Neural cell (in vitro differentiated cells): ENCODE measurements around the gene REEP5. TPM values are rescaled to one million over a fixed set of nuclear protein-coding genes. Genes with fewer than 3 reads are reported as not detected.
"Not testable (repeated sequence)": the region's sequence is repeated elsewhere in the genome, so short reads cannot be mapped to it uniquely, and the experiment has no call there.

Source experiments
- H2AFZ ChIP-seq: fragments of 200-600, 300-800 bp; sonication (generic), shearing (Covaris generic); 2 replicates; pipeline ENCODE4 v1.6.0; 2014; ENCODE audit warnings: low read depth, mild to moderate bottlenecking, antibody characterized with exemption, low read length, moderate library complexity
- H3F3A ChIP-seq: fragments of 200-600 bp; shearing (Covaris generic); 2 replicates; pipeline ENCODE4 v1.6.1; 2016; ENCODE audit warnings: mild to moderate bottlenecking, moderate library complexity, mixed read lengths, antibody characterized with exemption, low read length; ENCODE audit not compliant: insufficient read depth, poor library complexity, severe bottlenecking
- H3K27ac ChIP-seq: fragments of 200-600, 300-800 bp; sonication (generic), shearing (Covaris generic); 2 replicates; pipeline ENCODE4 v1.5.1; 2014; ENCODE audit warnings: mild to moderate bottlenecking, low read length, moderate library complexity
- H3K27me3 ChIP-seq: fragments of 300-800, 200-600 bp; sonication (generic), shearing (Covaris generic); 2 replicates; pipeline ENCODE4 v1.6.0; 2014; ENCODE audit warnings: mild to moderate bottlenecking, low read depth, low read length, moderate library complexity; ENCODE audit not compliant: insufficient read depth
- H3K36me3 ChIP-seq: fragments of 300-800, 200-600 bp; sonication (generic), shearing (Covaris generic); 2 replicates; pipeline ENCODE4 v1.5.1; 2014; ENCODE audit warnings: mild to moderate bottlenecking, antibody characterized with exemption, low read length, moderate library complexity; ENCODE audit not compliant: insufficient read depth
- H3K4me2 ChIP-seq: fragments of 300-800, 200-600 bp; sonication (generic), shearing (Covaris generic); 2 replicates; pipeline ENCODE4 v1.6.0; 2014; ENCODE audit warnings: mild to moderate bottlenecking, low read length
- H3K4me3 ChIP-seq: fragments of 300-800, 200-600 bp; sonication (generic), shearing (Covaris generic); 2 replicates; pipeline ENCODE4 v1.5.1; 2014; ENCODE audit warnings: mild to moderate bottlenecking, low read length, moderate library complexity
- H3K79me2 ChIP-seq: fragments of 200-600 bp; shearing (Covaris generic); replicated peaks from 2 replicates; pipeline ENCODE4 v1.6.0; 2014; ENCODE audit warnings: mild to moderate bottlenecking, low read length, moderate library complexity; ENCODE audit not compliant: insufficient read depth
- H3K9ac ChIP-seq: fragments of 300-800, 200-600 bp; sonication (generic), shearing (Covaris generic); 2 replicates; pipeline ENCODE4 v1.6.1; 2016; ENCODE audit warnings: mild to moderate bottlenecking, low read length, mixed read lengths
- H3K9me2 ChIP-seq: fragments of 200-600 bp; shearing (Covaris generic); 2 replicates; pipeline ENCODE4 v1.6.1; 2016; ENCODE audit warnings: mild to moderate bottlenecking, low read length, mixed read lengths; ENCODE audit not compliant: insufficient read depth
- H3K9me3 ChIP-seq: fragments of 200-600, 300-800 bp; sonication (generic), shearing (Covaris generic); 2 replicates; pipeline ENCODE4 v1.6.1; 2016; ENCODE audit warnings: mild to moderate bottlenecking, mixed run types, low read length, moderate library complexity, mixed read lengths
- H4K20me1 ChIP-seq: fragments of 200-600 bp; shearing (Covaris generic); 2 replicates; pipeline ENCODE4 v1.6.1; 2016; ENCODE audit warnings: mild to moderate bottlenecking, mixed run types; ENCODE audit not compliant: insufficient read depth
- EP300 ChIP-seq: fragments of 450-650 bp; conservative IDR thresholded peaks from 2 replicates; pipeline ENCODE4 v1.6.1; 2014; ENCODE audit warnings: antibody characterized with exemption, mild to moderate bottlenecking, moderate library complexity; ENCODE audit not compliant: poor library complexity, severe bottlenecking
- EZH2 ChIP-seq: fragments of 200-600, 300-800 bp; shearing (Covaris generic), sonication (generic); IDR thresholded peaks from 2 replicates; pipeline ENCODE4 v1.6.1; 2014; ENCODE audit warnings: antibody characterized with exemption, low read length, borderline replicate concordance, mild to moderate bottlenecking; ENCODE audit not compliant: insufficient read depth, poor library complexity, severe bottlenecking
- MXI1 ChIP-seq: fragments of 450-650 bp; conservative IDR thresholded peaks from 2 replicates; pipeline ENCODE4 v1.6.1; 2014; ENCODE audit warnings: antibody characterized with exemption, mild to moderate bottlenecking; ENCODE audit not compliant: poor library complexity, severe bottlenecking
- POLR2AphosphoS5 ChIP-seq: IDR thresholded peaks from 2 replicates; pipeline ENCODE4 v1.6.1; 2012
- RAD21 ChIP-seq: fragments of 450-650 bp; conservative IDR thresholded peaks from 2 replicates; pipeline ENCODE4 v1.6.1; 2014; ENCODE audit warnings: antibody characterized with exemption, mild to moderate bottlenecking, moderate library complexity
- SMC3 ChIP-seq: fragments of 450-650 bp; conservative IDR thresholded peaks from 2 replicates; pipeline ENCODE4 v1.6.1; 2014; ENCODE audit warnings: antibody characterized with exemption, mild to moderate bottlenecking, moderate library complexity; ENCODE audit not compliant: poor library complexity
- TAF1 ChIP-seq: IDR thresholded peaks from 2 replicates; pipeline ENCODE4 v1.6.1; 2012; ENCODE audit warnings: low read depth
- polyA plus RNA-seq: library from polyadenylated mRNA; depleted of rRNA; stranded (reverse); fragments of >200 nt; gene quantifications from 2 replicates; pipeline ENCODE4 v1.2.3, GENCODE V29; 2014
- TF ChIP-seq, protein P1 (sequence below): fragments of 450-650 bp; IDR thresholded peaks from 2 replicates; pipeline ENCODE4 v1.5.1; 2014; ENCODE audit warnings: antibody characterized with exemption, mild to moderate bottlenecking, moderate library complexity; ENCODE audit not compliant: poor library complexity, severe bottlenecking
- TF ChIP-seq, protein P2 (sequence below): IDR thresholded peaks from 2 replicates; pipeline ENCODE4 v1.6.1; 2012; ENCODE audit warnings: borderline replicate concordance

The REEP5 gene
- polyA plus RNA-seq, 1 donor from 2014 or later: 51.6 TPM

DNA sequence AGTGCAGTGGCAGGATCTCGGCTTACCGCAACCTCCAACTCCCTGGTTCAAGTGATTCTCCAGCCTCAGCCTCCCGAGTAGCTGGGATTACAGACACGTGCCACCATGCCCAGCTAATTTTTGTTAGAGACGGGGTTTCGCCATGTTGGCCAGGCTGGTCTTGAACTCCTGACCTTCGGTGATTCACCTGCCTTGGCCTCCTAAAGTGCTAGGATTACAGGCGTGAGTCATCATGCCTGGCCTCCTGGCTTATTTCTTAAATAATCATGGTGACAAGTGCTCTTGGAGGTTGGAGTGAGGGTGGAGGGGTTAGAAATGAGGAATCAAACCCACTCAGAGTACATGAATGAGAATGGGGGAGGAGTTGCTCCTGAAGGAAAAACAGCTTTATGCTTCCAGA lies 37.8 kb upstream of the REEP5 start:
- H4K20me1 ChIP-seq, H3K27ac ChIP-seq, H3K4me2 ChIP-seq, H3K9ac ChIP-seq, H3K9me2 ChIP-seq, H3K36me3 ChIP-seq, H3K9me3 ChIP-seq, H3K27me3 ChIP-seq, H3F3A ChIP-seq, H3K4me3 ChIP-seq, H3K79me2 ChIP-seq, H2AFZ ChIP-seq: not testable (repeated sequence)

DNA sequence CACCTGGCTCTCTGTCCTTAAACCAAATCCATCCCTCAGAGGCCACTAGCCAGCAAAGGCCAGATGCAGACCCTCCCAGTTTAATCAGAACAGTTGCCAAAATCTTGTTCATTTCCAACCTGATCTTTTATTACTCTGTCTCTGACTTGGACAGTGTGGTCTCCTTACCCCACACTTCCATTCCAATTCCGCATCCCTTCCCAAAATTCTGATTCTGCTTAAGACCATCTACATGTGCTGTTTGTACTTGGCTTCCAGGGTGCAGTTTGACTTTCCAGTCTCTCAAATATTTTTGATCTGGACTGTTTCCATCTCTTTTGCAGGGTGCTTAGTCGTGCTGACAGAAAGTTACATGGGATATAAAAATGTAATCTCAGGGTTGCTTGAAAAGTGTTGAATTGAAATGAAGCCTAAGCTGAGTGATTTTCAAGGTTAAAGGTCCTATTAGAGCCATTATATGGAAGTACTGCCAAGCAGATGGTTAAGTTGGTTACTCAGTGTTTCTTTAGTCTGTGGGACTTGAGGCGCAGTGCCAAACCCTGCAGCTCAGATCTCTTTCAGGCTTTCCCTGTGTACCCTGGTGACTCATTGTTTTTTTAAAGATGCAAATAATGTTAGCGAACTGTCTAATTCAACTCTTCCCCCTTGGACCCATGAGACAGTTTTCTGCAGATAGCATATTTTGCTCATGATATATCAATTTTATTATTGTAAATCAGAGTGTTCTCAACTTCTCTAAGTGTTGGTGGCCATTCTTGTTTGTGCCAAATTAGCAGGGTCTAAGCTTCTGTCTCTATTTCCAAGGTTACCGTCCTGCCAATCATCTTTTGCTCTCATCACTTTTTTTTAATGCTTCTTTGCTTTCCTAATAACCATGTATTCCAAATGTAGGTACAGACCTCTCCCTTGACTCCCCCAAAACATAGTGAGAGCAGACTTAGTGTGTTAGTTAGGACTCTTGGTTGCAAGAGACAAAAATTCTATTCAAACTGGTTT lies 36.4 kb upstream of the REEP5 start:
- Histone ChIP-seq H3K9me3 (no peaks in the 10 kb centered on the region), H3F3A (no peaks in the 10 kb centered on the region), H3K9ac (no peak overlapping the region), H3K27me3 (no peaks in the 10 kb centered on the region), H3K4me2 (no peak overlapping the region), H3K9me2 (no peaks in the 10 kb centered on the region), H2AFZ (no peak overlapping the region), H3K4me3 (no peak overlapping the region), H3K79me2 (no peaks in the 10 kb centered on the region), H3K36me3 (no peaks in the 10 kb centered on the region), H4K20me1 (no peaks in the 10 kb centered on the region), H3K27ac (no peak overlapping the region)
- TF ChIP-seq SMC3: no peak
- TF ChIP-seq TAF1: no peak
- no peak for TF ChIP-seq EZH2
- TF ChIP-seq POLR2AphosphoS5: no peak
- no peak for TF ChIP-seq EP300
- TF ChIP-seq, protein P1, sequence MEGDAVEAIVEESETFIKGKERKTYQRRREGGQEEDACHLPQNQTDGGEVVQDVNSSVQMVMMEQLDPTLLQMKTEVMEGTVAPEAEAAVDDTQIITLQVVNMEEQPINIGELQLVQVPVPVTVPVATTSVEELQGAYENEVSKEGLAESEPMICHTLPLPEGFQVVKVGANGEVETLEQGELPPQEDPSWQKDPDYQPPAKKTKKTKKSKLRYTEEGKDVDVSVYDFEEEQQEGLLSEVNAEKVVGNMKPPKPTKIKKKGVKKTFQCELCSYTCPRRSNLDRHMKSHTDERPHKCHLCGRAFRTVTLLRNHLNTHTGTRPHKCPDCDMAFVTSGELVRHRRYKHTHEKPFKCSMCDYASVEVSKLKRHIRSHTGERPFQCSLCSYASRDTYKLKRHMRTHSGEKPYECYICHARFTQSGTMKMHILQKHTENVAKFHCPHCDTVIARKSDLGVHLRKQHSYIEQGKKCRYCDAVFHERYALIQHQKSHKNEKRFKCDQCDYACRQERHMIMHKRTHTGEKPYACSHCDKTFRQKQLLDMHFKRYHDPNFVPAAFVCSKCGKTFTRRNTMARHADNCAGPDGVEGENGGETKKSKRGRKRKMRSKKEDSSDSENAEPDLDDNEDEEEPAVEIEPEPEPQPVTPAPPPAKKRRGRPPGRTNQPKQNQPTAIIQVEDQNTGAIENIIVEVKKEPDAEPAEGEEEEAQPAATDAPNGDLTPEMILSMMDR: no peak
- TF ChIP-seq, protein P2, sequence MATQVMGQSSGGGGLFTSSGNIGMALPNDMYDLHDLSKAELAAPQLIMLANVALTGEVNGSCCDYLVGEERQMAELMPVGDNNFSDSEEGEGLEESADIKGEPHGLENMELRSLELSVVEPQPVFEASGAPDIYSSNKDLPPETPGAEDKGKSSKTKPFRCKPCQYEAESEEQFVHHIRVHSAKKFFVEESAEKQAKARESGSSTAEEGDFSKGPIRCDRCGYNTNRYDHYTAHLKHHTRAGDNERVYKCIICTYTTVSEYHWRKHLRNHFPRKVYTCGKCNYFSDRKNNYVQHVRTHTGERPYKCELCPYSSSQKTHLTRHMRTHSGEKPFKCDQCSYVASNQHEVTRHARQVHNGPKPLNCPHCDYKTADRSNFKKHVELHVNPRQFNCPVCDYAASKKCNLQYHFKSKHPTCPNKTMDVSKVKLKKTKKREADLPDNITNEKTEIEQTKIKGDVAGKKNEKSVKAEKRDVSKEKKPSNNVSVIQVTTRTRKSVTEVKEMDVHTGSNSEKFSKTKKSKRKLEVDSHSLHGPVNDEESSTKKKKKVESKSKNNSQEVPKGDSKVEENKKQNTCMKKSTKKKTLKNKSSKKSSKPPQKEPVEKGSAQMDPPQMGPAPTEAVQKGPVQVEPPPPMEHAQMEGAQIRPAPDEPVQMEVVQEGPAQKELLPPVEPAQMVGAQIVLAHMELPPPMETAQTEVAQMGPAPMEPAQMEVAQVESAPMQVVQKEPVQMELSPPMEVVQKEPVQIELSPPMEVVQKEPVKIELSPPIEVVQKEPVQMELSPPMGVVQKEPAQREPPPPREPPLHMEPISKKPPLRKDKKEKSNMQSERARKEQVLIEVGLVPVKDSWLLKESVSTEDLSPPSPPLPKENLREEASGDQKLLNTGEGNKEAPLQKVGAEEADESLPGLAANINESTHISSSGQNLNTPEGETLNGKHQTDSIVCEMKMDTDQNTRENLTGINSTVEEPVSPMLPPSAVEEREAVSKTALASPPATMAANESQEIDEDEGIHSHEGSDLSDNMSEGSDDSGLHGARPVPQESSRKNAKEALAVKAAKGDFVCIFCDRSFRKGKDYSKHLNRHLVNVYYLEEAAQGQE: no peak
- TF ChIP-seq MXI1: no peak
- no peak for TF ChIP-seq RAD21
